CD4-positive, CD25-positive, alpha-beta regulatory T cell (primary cell): Measurements from ENCODE around the gene TMEM259. TPM values are rescaled to one million over a fixed set of nuclear protein-coding genes. Genes with fewer than 3 reads are reported as not detected.
"Not testable (repeated sequence)": the region's sequence is repeated elsewhere in the genome, so short reads cannot be mapped to it uniquely, and the experiment has no call there.

Experiments used
- ATAC-seq, 2 donors: fragments of 150-1000 bp; cut with Tn5 transposase; one replicate each; pipeline ENCODE4 v1.10.0; 2021; ENCODE audit warnings: low read depth in 2 of 2, moderate number of reproducible peaks in 2 of 2, moderate library complexity in 1 of 2
- DNase-seq, 3 donors: peaks; one replicate each; pipeline versions ENCODE4 v3.0.0 to v3.0.0-alpha.2; 2012 to 2022; ENCODE audit warnings: mixed read lengths in 1 of 3
- H3K27ac ChIP-seq: one replicate; pipeline ENCODE4 v1.7.0; 2013; ENCODE audit warnings: mild to moderate bottlenecking, low read length; ENCODE audit not compliant: insufficient read depth, poor library complexity, severe bottlenecking
- H3K27me3 ChIP-seq: one replicate; pipeline ENCODE4 v1.7.0; 2013; ENCODE audit warnings: low read length; ENCODE audit not compliant: control insufficient read depth, insufficient read depth
- H3K36me3 ChIP-seq: one replicate; pipeline ENCODE4 v1.7.0; 2013; ENCODE audit warnings: mild to moderate bottlenecking, low read length, moderate library complexity; ENCODE audit not compliant: control insufficient read depth, insufficient read depth
- H3K4me1 ChIP-seq: 2 replicates; pipeline ENCODE4 v1.7.0; 2013; ENCODE audit warnings: mild to moderate bottlenecking, low read length; ENCODE audit not compliant: insufficient read depth, control insufficient read depth, poor library complexity, severe bottlenecking
- H3K4me3 ChIP-seq: one replicate; pipeline ENCODE4 v1.7.0; 2013; ENCODE audit warnings: low read depth, mild to moderate bottlenecking, low read length, moderate library complexity
- H3K9me3 ChIP-seq, 2 experiments: 1 replicate in 1 of 2; 2 replicates in 1 of 2; pipeline ENCODE4 v1.7.0; 2013; ENCODE audit warnings: low read length in 2 of 2, mild to moderate bottlenecking in 1 of 2, moderate library complexity in 1 of 2; ENCODE audit not compliant: control insufficient read depth in 2 of 2
- H3K27ac Mint-ChIP-seq, 3 donors: one replicate each; pipeline ENCODE4 v1.8.0; 2020 to 2022; ENCODE audit warnings: mild to moderate bottlenecking in 3 of 3, mixed read lengths in 3 of 3, moderate library complexity in 2 of 3
- H3K27me3 Mint-ChIP-seq: one replicate; pipeline ENCODE4 v1.8.0; 2022; ENCODE audit warnings: mild to moderate bottlenecking, mixed read lengths
- H3K36me3 Mint-ChIP-seq: one replicate; pipeline ENCODE4 v1.8.0; 2020; ENCODE audit warnings: mixed read lengths
- H3K4me1 Mint-ChIP-seq, 4 donors: one replicate each; pipeline ENCODE4 v1.8.0; 2020 to 2022; ENCODE audit warnings: mixed read lengths in 4 of 4, mild to moderate bottlenecking in 1 of 4
- H3K4me3 Mint-ChIP-seq, 4 donors: one replicate each; pipeline ENCODE4 v1.8.0; 2020 to 2022; ENCODE audit warnings: mild to moderate bottlenecking in 4 of 4, mixed read lengths in 4 of 4, moderate library complexity in 3 of 4
- H3K9me3 Mint-ChIP-seq, 7 donors: one replicate each; pipeline ENCODE4 v1.8.0; 2020 to 2022; ENCODE audit warnings: mixed read lengths in 7 of 7, mild to moderate bottlenecking in 3 of 7, moderate library complexity in 2 of 7
- polyA plus RNA-seq, 4 donors: library from polyadenylated mRNA; unstranded; fragments of 300-500 nt; fragmentation: Illumina TruSeq; gene quantifications; one replicate each; pipeline ENCODE4 v1.2.3, GENCODE V29; 2021
- total RNA-seq: library from RNA; stranded (reverse); gene quantifications from one replicate; pipeline ENCODE4 v1.2.3, GENCODE V29; 2022

The TMEM259 gene
- total and polyA plus RNA-seq, 5 donors from 2014 or later, result 51.6 to 339 (median 55.1) TPM

DNA sequence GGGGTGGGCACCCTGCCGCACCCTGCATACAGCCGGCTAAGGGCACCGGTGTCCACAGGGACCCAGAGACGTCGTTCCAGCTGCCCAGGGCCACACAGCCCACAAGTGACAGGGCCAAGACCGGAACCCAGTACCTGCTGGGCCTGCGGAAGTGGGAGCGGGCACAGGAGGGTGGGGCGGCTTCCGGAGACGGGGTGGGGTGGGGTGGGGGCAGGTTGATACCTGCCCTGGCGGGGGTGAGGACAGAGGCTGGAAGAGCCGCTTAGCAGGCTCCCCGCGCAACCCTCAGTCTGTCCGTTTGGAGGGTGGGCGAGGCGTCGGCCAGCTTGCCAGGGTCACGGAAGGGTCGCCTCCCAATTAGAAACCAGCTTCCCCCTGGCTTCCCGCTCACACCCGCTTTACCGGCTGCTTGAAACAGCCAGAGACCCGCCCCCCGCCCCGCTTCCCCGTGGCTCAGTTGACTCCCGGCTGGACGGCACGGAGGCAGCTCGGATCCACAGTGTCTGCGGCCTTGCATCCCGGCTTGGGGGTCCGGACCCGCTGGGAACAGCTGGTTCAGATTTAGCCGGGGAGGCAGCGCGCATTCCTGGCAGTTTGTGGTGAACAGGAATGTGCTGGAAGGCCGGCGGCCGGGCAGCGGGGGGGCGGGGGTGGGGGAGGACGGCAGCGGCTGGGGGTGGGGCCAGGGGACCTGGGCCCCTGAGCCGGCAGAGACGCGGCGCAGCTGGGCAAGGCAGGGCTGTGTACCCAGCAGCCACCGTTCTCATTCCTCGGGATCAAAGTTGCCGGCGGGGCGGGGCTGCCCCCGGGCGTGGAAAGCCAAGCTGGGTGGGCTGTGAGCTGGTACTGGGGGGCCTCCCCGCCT is 7.4 kb upstream of the TMEM259 start:
- Mint-ChIP-seq H3K27me3 (no peaks in the 10 kb centered on the region), H3K36me3 (peaks cover 11% of the 10 kb centered on the region), H3K4me1 (peaks cover 0 to 37% (median 5%) of the 10 kb centered on the region in 4 donors), H3K27ac (peak overlapping the region; percentile 56 to 90 (median 85)), H3K4me3 (peak overlapping the region; percentile 97 to 99 (median 98)), H3K9me3 (no peaks in the 10 kb centered on the region)
- Histone ChIP-seq H3K4me3 (peak overlapping the region; percentile 61), H3K27me3 (no peaks in the 10 kb centered on the region), H3K36me3 (peaks cover 22% of the 10 kb centered on the region), H3K27ac (peak overlapping the region; percentile 82), H3K9me3 (no peaks in the 10 kb centered on the region), H3K4me1 (peaks cover 47% of the 10 kb centered on the region)
- peak; percentile 68 to 78 for ATAC-seq
- peak; percentile 52 to 92 (median 73) for DNase-seq

DNA sequence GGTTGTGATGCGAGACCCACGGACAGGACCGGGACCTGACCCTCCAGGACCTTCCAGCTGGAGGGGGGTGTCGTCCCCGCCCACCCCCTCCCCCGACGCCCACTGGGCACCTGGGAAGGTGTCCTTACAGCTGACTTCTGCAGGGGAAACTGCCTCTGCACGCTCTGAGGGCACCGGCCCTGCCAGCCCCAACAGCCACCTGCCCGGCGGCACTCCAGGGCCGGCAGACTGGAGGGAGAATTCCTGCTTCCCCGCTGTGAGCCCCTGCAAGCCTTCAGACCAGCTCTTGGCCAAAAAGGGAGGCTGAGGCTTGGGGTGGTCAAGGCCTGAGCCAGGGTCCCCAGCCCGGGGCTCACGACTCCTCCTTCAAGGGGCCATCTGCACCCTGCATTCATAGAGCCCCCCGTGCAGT is 6.7 kb upstream of the TMEM259 start:
- peaks cover 47% of the 10 kb centered on the region for H3K4me1 ChIP-seq
- H3K4me1 Mint-ChIP-seq, result peaks cover 0 to 33% (median 5%) of the 10 kb centered on the region in 4 donors

DNA sequence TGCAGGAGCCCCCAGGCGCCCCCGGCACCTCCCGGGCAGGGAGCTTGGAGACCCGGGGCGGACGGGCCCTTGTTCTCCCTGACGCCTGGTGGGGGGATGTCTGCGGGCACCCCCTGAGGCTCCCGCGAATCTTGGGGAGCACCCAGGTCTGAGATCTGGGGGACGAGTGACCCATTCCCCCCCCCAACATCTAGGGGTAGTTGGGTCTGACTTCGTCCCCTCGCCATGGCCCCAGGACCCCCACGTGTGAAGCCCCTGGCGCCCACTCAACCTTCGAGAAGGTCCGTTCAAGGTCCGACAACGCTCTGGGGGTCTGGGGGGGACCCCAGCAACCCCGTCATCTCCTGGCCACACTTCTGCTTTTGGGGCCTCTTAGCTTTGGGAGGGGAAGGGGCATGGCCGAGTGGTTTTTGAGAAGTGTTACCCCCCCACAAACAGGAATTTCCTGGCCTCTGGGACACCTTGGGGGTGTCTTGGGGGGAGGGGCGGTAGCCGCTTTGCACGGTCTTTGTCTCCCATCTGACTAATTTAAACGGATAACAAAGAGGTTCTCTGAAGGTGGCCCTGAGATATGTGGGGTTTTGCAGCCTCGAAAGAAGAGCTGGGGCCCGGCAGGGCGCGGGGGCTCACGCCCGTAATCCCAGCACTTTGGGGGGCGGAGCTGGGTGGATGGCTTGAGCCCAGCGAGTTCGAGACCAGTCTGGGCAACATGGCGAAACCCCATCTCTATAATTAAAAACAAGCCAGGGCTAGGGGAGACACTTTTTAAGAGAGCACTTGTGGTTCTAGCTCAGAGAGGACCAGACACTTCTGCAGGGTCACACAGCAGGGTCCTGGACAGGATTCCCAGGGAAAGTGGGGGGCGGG is 6.1 kb upstream of the TMEM259 start:
- ATAC-seq, result peak in 1 of 2 donors; percentile 1
- Histone ChIP-seq H3K4me3 (peak overlapping the region; percentile 85), H3K9me3 (no peaks in the 10 kb centered on the region), H3K36me3 (peaks cover 12% of the 10 kb centered on the region), H3K27me3 (no peaks in the 10 kb centered on the region), H3K4me1 (peaks cover 47% of the 10 kb centered on the region), H3K27ac (peak overlapping the region; percentile 82)
- Mint-ChIP-seq H3K9me3 (no peaks in the 10 kb centered on the region), H3K4me1 (peaks cover 0 to 29% (median 5%) of the 10 kb centered on the region in 4 donors), H3K4me3 (peak overlapping the region; percentile 97 to 100 (median 98)), H3K36me3 (peaks cover 8% of the 10 kb centered on the region), H3K27ac (peak overlapping the region; percentile 86 to 96 (median 92)), H3K27me3 (no peaks in the 10 kb centered on the region)
- DNase-seq, result peak in 2 of 3 donors; percentile 43 to 51

More for the DNA sequence above, 6.7 kb upstream of the TMEM259 start:
- Histone ChIP-seq H3K9me3 (no peaks in the 10 kb centered on the region), H3K36me3 (peaks cover 18% of the 10 kb centered on the region), H3K4me3 (peak overlapping the region; percentile 85), H3K27me3 (no peaks in the 10 kb centered on the region), H3K27ac (peak overlapping the region; percentile 82)
- Mint-ChIP-seq H3K36me3 (peaks cover 11% of the 10 kb centered on the region), H3K9me3 (no peaks in the 10 kb centered on the region), H3K27ac (peak overlapping the region; percentile 56 to 92 (median 86)), H3K4me3 (peak overlapping the region; percentile 97 to 100 (median 98)), H3K27me3 (no peaks in the 10 kb centered on the region)
- peak; percentile 19 to 29 for ATAC-seq
- DNase-seq, result peak in 1 of 3 donors; percentile 44

DNA sequence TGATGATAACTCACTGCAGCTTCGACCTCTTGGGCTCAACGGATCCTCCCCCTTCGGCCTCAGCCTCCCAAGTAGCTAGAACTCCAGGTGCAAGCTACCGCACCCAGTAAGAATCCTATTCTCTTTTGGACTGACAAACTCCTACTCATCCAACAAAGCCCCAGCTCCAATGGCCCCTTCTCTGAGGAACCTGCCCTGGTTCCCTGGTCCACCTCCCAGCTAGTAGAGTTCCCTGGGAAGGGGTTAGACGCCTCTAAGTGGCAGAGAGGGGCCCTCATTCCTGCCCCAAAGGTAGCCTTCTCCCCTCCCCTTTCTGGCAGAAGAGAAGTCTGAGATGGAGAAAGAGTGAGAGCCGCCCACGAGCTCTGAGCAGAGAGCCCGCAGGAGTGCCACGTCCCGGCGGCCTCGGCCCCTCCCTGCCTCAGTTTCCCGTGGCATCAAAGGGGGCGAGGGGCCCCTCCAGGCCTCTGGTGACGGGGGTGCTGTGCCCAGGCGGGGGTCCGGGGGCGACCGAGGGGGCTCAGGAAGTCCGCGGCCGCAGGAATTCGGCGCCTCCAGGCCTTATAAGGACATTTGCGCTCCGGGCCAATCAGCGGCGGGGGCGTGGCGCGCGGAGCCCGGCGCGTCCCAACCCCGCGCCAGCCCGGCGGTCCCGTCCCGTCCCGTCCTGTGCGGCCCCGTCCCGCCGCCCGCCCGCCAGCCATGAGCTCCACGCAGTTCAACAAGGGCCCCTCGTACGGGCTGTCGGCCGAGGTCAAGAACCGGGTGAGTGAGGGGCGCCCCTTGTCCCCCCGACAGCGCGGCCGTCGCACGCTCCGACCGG is 5.2 kb upstream of the TMEM259 start, which contains the start of gene CNN2:
Gene CNN2 (plus strand): TSS at position 649 of the 823 bp plus-strand sequence. CDS start 54 bp downstream, at position 703.
- peaks cover 8% of the 10 kb centered on the region for H3K36me3 ChIP-seq
- Mint-ChIP-seq H3K36me3 (peaks cover 8% of the 10 kb centered on the region), H3K27me3 (peaks cover 6% of the 10 kb centered on the region), H3K9me3 (no peaks in the 10 kb centered on the region), H3K4me1 (peaks cover 4 to 35% (median 9%) of the 10 kb centered on the region in 4 donors), H3K4me3 (peak within 1 kb of the TSS; percentile 97 to 100 (median 98)), H3K27ac (peak within 1 kb of the TSS; percentile 86 to 96 (median 92))
- H3K27me3 ChIP-seq, result no peaks in the 10 kb centered on the region
- peaks cover 52% of the 10 kb centered on the region for H3K4me1 ChIP-seq
- DNase-seq (peak; percentile 54 to 73 (median 67)), ATAC-seq (peak; percentile 43 to 44)
- H3K27ac ChIP-seq, result peak within 1 kb of the TSS; percentile 82
- H3K4me3 ChIP-seq, result peak within 1 kb of the TSS; percentile 85
- no peaks in the 10 kb centered on the region for H3K9me3 ChIP-seq

DNA sequence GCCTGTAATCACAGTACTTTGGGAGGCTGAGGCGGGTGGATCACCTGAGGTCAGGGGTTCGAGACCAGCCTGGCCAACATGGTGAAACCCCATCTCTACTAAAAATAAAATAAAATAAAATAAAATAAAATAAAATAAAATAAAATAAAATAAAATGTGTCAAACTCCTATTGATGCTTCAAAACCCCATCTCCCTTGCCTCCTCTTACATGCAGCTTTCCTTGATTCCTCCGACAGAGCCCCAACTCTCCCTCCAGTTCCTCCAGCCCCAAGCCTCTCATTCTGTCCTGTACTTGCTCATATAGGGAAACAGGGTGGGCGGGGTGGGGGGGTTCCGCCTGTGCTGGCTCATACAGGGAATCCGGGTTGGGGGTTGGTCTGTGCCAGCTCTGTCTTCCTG is 4.2 kb upstream of the TMEM259 start:
- not testable (repeated sequence) for ATAC-seq, H3K36me3 ChIP-seq, H3K27me3 Mint-ChIP-seq, DNase-seq, H3K27me3 ChIP-seq, H3K9me3 Mint-ChIP-seq, H3K36me3 Mint-ChIP-seq, H3K9me3 ChIP-seq, H3K27ac Mint-ChIP-seq, H3K27ac ChIP-seq, H3K4me3 ChIP-seq
- peak overlapping the region; percentile 62 to 75 (median 70) for H3K4me3 Mint-ChIP-seq
- H3K4me1 Mint-ChIP-seq, result peaks cover 0 to 27% (median 10%) of the 10 kb centered on the region in 4 donors
- H3K4me1 ChIP-seq, result peaks cover 47% of the 10 kb centered on the region

DNA sequence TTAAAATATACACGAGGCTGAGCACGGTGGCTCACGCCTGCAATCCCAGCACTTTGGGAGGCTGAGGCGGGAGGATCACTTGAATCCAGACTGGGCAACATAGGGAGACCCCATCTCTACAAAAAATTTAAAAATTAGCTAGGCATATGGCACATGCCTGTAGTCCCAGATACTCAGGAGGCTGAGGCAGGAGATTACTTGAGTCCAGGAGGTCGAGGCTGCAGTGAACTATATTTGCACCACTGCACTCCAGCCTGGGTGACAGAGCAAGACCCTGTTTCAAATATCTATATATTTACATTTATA is 2.9 kb upstream of the TMEM259 start:
- not testable (repeated sequence) for H3K36me3 ChIP-seq, H3K9me3 Mint-ChIP-seq, H3K27me3 Mint-ChIP-seq, H3K27me3 ChIP-seq, H3K4me3 ChIP-seq, DNase-seq, H3K36me3 Mint-ChIP-seq, ATAC-seq, H3K9me3 ChIP-seq, H3K27ac Mint-ChIP-seq, H3K27ac ChIP-seq
- peaks cover 47% of the 10 kb centered on the region for H3K4me1 ChIP-seq
- H3K4me1 Mint-ChIP-seq, result peaks cover 0 to 29% (median 10%) of the 10 kb centered on the region in 4 donors
- H3K4me3 Mint-ChIP-seq, result peak overlapping the region in 2 of 4 donors; percentile 19 to 24
